OCI-LY7 (cell line): ENCODE results near the gene TULP4. TPM values are rescaled to one million over a fixed set of nuclear protein-coding genes. Genes with fewer than 3 reads are reported as not detected.

Experiments
- BruUV-seq: library from RNA; stranded (reverse); fragments of 400-500 nt; replicated peaks from 2 replicates; lab custom pipeline; 2021; lab: Mats Ljungman, UMichigan
- CTCF ChIA-PET: fragments of 300-600 bp; sonication (Branson Sonifier 250); formaldehyde crosslinking; loops from one replicate; lab custom pipeline; 2022; ENCODE audit warnings: antibody characterized with exemption; ENCODE audit not compliant: unreplicated experiment; lab: Charles Lee
- POLR2A ChIA-PET: fragments of 300-600 bp; sonication (Branson Sonifier 250); formaldehyde crosslinking; loops from one replicate; lab custom pipeline; 2022; ENCODE audit warnings: antibody characterized with exemption; lab: Charles Lee
- DNase-seq: peaks from one replicate; pipeline ENCODE4 v3.0.0-alpha.2; 2015; ENCODE audit warnings: low spot score
- H2AFZ ChIP-seq: fragments of 200-600 bp; sonication (generic), shearing (Covaris generic); 2 replicates; pipeline ENCODE4 v1.6.1; 2014; ENCODE audit warnings: mild to moderate bottlenecking, antibody characterized with exemption, low read length, moderate library complexity
- H3K27ac ChIP-seq: fragments of 200-600 bp; sonication (generic); 2 replicates; pipeline ENCODE4 v1.5.1; 2014; ENCODE audit warnings: mixed run types, low read depth, mild to moderate bottlenecking, moderate library complexity, low read length, inconsistent platforms; ENCODE audit not compliant: poor library complexity, severe bottlenecking
- H3K36me3 ChIP-seq: fragments of 200-600 bp; sonication (generic); 2 replicates; pipeline ENCODE4 v1.6.1; 2014; ENCODE audit warnings: mild to moderate bottlenecking, antibody characterized with exemption, low read length, moderate library complexity, mixed read lengths; ENCODE audit not compliant: insufficient read depth
- H3K4me1 ChIP-seq: fragments of 200-600 bp; sonication (generic); 2 replicates; pipeline ENCODE4 v1.5.1; 2014; ENCODE audit warnings: mild to moderate bottlenecking, low read length; ENCODE audit not compliant: insufficient read depth, poor library complexity, severe bottlenecking
- H3K4me2 ChIP-seq: fragments of 200-600 bp; sonication (generic); 2 replicates; pipeline ENCODE4 v1.6.1; 2014; ENCODE audit warnings: mild to moderate bottlenecking, low read length
- H3K4me3 ChIP-seq: fragments of 200-600 bp; sonication (generic); 2 replicates; pipeline ENCODE4 v1.5.1; 2014; ENCODE audit warnings: mild to moderate bottlenecking, low read depth, low read length; ENCODE audit not compliant: poor library complexity, severe bottlenecking
- H3K79me2 ChIP-seq: fragments of 200-600 bp; sonication (generic); 2 replicates; pipeline ENCODE4 v1.6.1; 2016; ENCODE audit warnings: low read depth, mild to moderate bottlenecking, low read length, moderate library complexity, mixed read lengths; ENCODE audit not compliant: insufficient read depth
- H3K9me2 ChIP-seq: fragments of 200-600 bp; sonication (generic); 2 replicates; pipeline ENCODE4 v1.6.1; 2016; ENCODE audit warnings: mild to moderate bottlenecking, low read length, mixed read lengths; ENCODE audit not compliant: insufficient read depth
- H3K9me3 ChIP-seq: fragments of 200-600 bp; sonication (generic); 2 replicates; pipeline ENCODE4 v1.6.1; 2014; ENCODE audit warnings: mild to moderate bottlenecking, mixed run types, low read length, mixed read lengths
- H4K20me1 ChIP-seq: fragments of 200-600 bp; sonication (generic); 2 replicates; pipeline ENCODE4 v1.6.1; 2014; ENCODE audit warnings: mild to moderate bottlenecking, antibody characterized with exemption, low read length, moderate library complexity, mixed read lengths; ENCODE audit not compliant: insufficient read depth
- EZH2phosphoT487 ChIP-seq: fragments of 200-600 bp; sonication (generic); IDR thresholded peaks from 2 replicates; pipeline ENCODE4 v1.6.1; 2018; ENCODE audit warnings: low read depth, borderline replicate concordance, mild to moderate bottlenecking, mixed run types, antibody characterized with exemption, low read length, moderate library complexity, mixed read lengths
- intact Hi-C: fragments of 100-400 bp; cut with micrococcal nuclease; formaldehyde crosslinking; loops from one replicate; pipeline ENCODE4 v1.10.0; 2022; ENCODE audit not compliant: unreplicated experiment
- small RNA-seq: library from RNA; depleted of rRNA; stranded (forward); fragments of <200 nt; gene quantifications from one replicate; pipeline ENCODE3, GENCODE V24; 2014
- total RNA-seq, 2 experiments: library from RNA; depleted of rRNA in 1 of 2; stranded (reverse); fragments of >200 nt in 1 of 2; shearing (Covaris generic) in 1 of 2; gene quantifications; 2 replicates each; pipeline ENCODE4 v1.2.3, GENCODE V29; 2014 to 2022
- TF ChIP-seq, protein P1 (sequence below): fragments of 200-600 bp; sonication (generic); conservative IDR thresholded peaks from 2 replicates; pipeline ENCODE4 v1.5.1; 2014; ENCODE audit warnings: mild to moderate bottlenecking, antibody characterized with exemption, low read length, moderate library complexity, mixed read lengths

The TULP4 gene
- total RNA-seq, 2 experiments from 2014 or later: 62.1 to 64.8 TPM

DNA sequence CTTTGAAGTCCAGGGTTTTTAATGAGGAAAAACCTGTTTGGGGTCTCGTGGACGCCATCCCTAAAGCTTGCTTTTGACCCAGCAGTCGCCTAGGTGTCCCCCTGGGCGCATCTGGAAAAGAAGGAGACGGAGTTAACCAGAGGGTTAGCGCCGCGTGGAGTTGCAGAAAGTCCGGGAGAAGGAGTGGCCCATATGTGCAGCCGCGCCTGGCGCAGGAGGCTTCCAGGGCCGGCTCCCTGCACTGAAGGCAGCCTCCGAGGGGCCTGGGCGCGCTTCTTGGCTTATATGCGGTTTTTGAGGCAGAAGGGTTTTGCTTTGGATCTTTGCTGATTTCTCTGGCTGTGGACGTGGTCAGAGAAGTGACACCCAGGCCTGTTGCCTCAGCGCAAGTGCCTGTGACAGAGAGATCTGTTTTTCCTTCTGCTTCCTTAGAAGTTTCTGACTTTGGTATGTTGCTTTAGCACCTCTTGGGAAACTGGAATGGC, 248.6 kb downstream of the TULP4 start:
- peaks cover 16% of the 10 kb centered on the region for H3K4me1 ChIP-seq
- peak overlapping the region; percentile 99; the same call in 1 of the 2 replicates for H2AFZ ChIP-seq
- peaks cover 10% of the 10 kb centered on the region; the same call in 1 of the 2 replicates for H3K79me2 ChIP-seq
- no peaks in the 10 kb centered on the region for H3K36me3 ChIP-seq
- ChIA-PET CTCF (no interaction called here), POLR2A (no interaction called here)
- H3K27ac ChIP-seq: peak overlapping the region; percentile 51
- H3K9me3 ChIP-seq: no peaks in the 10 kb centered on the region
- H3K4me2 ChIP-seq: peak overlapping the region; percentile 90
- no peaks in the 10 kb centered on the region for H3K9me2 ChIP-seq
- TSS peak; percentile 47 for BruUV-seq
- peak; percentile 16 for DNase-seq
- intact Hi-C loops: no loop called here
- peak overlapping the region; percentile 91 for H3K4me3 ChIP-seq
- TF ChIP-seq EZH2phosphoT487: no peak
- TF ChIP-seq, protein P1, sequence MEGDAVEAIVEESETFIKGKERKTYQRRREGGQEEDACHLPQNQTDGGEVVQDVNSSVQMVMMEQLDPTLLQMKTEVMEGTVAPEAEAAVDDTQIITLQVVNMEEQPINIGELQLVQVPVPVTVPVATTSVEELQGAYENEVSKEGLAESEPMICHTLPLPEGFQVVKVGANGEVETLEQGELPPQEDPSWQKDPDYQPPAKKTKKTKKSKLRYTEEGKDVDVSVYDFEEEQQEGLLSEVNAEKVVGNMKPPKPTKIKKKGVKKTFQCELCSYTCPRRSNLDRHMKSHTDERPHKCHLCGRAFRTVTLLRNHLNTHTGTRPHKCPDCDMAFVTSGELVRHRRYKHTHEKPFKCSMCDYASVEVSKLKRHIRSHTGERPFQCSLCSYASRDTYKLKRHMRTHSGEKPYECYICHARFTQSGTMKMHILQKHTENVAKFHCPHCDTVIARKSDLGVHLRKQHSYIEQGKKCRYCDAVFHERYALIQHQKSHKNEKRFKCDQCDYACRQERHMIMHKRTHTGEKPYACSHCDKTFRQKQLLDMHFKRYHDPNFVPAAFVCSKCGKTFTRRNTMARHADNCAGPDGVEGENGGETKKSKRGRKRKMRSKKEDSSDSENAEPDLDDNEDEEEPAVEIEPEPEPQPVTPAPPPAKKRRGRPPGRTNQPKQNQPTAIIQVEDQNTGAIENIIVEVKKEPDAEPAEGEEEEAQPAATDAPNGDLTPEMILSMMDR: no peak
- H4K20me1 ChIP-seq: no peaks in the 10 kb centered on the region; the same call in 1 of the 2 replicates

Small RNAs within 50 kb of the gene (small RNA-seq; reads per million reads assigned to genes)
- gene RN7SL173P: not detected

Other genes starting within 250 kb of the TULP4 start
- 3.0 and 3.2 TPM in 2 replicates for gene SERAC1, start 144.2 kb upstream of the TULP4 start, total RNA-seq (2014; rRNA removed; shearing (Covaris generic))
- 6.9 and 7.1 TPM in 2 replicates for gene SERAC1, start 144.2 kb upstream of the TULP4 start, total RNA-seq (2022)
- 2.2 and 2.6 TPM in 2 replicates for gene GTF2H5, start 144.1 kb upstream of the TULP4 start, total RNA-seq (2014; rRNA removed; shearing (Covaris generic))
- 13.7 and 16.9 TPM in 2 replicates for gene GTF2H5, start 144.1 kb upstream of the TULP4 start, total RNA-seq (2022)
- 7.1 and 8.0 TPM in 2 replicates for gene TMEM181, start 247.6 kb downstream of the TULP4 start, total RNA-seq (2014; rRNA removed; shearing (Covaris generic))
- gene TMEM181, start 247.6 kb downstream of the TULP4 start, total RNA-seq (2022): 11.9 and 12.5 TPM in 2 replicates